ENCODE results near the gene MKRN2. TPM values are rescaled to one million over a fixed set of nuclear protein-coding genes. Genes with fewer than 3 reads are reported as not detected.

Gene MKRN2
- total and polyA plus RNA-seq, 2 of the 8 experiments (the other 6 are each of a cell fraction or from before 2014, with no cell fraction given), result 15.3 to 17.6 TPM

GRCh38 chr3:12591456-12591855, 34.6 kb downstream of the MKRN2 start:
- POLR2A ChIA-PET (ENCODE audit: partially characterized antibody), result no interaction called here
- H4K8ac ChIP-seq (ENCODE audit: extremely low read depth, insufficient read depth, low read length), result no peak overlapping the region
- no peak overlapping the region for H2BK5ac ChIP-seq (ENCODE audit: low read depth, low read length)
- H4K91ac ChIP-seq (replicated peaks; ENCODE audit: insufficient read length, low read length), result no peak overlapping the region
- H2BK120ac ChIP-seq (replicated peaks; ENCODE audit: low read depth, low read length), result no peak overlapping the region
- no peak overlapping the region for H3K23ac ChIP-seq (ENCODE audit: insufficient read length)
- H3K56ac ChIP-seq (replicated peaks; ENCODE audit: insufficient read length, low read depth, low read length), result no peak overlapping the region
- no peaks in the 10 kb centered on the region for H3K4me1 ChIP-seq (replicated peaks in 1 of 4; ENCODE audit: control insufficient read depth in 3 of 4, insufficient read depth in 4 of 4, low read length in 3 of 4)
- no peak overlapping the region for H2BK15ac ChIP-seq (ENCODE audit: low read length)
- H3K4me3 ChIP-seq (ENCODE audit: extremely low read depth in 1 of 4, insufficient read depth in 2 of 4, low read depth in 3 of 4, low read length in 4 of 4), result no peak overlapping the region
- no peak for FAIRE-seq
- 91% methylated on average over 6 of the region's 6 CpGs; no CpG with 5 or more reads in 1 of the 2 experiments for WGBS, 2 experiments (ENCODE audit: extremely low coverage in 1 of 2, insufficient coverage in 1 of 2, insufficient read length in 1 of 2, insufficient replicate concordance in 2 of 2, low coverage in 1 of 2, low lambda C conversion rate in 2 of 2, missing lambda C conversion rate in 1 of 2)
- H3K79me1 ChIP-seq (ENCODE audit: low read depth, low read length), result no peaks in the 10 kb centered on the region; the same call in 1 of the 2 replicates
- no peak overlapping the region for H3K4me2 ChIP-seq (ENCODE audit: insufficient read depth in 1 of 2, low read depth in 2 of 2, low read length in 2 of 2)
- no peaks in the 10 kb centered on the region for H3K79me2 ChIP-seq (ENCODE audit: control insufficient read depth in 1 of 2, insufficient read depth in 2 of 2, low read length in 2 of 2)
- DNase-seq (ENCODE audit: low read depth in 1 of 2, low spot score in 2 of 2), result no peak
- no peaks in the 10 kb centered on the region for H3K9me3 ChIP-seq (ENCODE audit: insufficient read depth in 2 of 2, low read depth in 1 of 2, low read length in 1 of 2)
- H2BK20ac ChIP-seq (ENCODE audit: low read length), result no peak overlapping the region
- H3K23me2 ChIP-seq (ENCODE audit: low read depth, low read length), result no peaks in the 10 kb centered on the region
- CTCF ChIA-PET (ENCODE audit: partially characterized antibody), result interaction anchor here (1.1 kb wide), 1 partner anchor 10 kb away, joined by 3 read pairs; no protein-coding TSS in a partner anchor
- no peak overlapping the region for H3K9ac ChIP-seq (replicated peaks in 1 of 4; ENCODE audit: extremely low read depth in 1 of 4, low read depth in 3 of 4, low read length in 3 of 4)
- H4K20me1 ChIP-seq (replicated peaks in 1 of 2; ENCODE audit: control insufficient read depth in 1 of 2, insufficient read depth in 2 of 2, low read length in 2 of 2), result peaks cover 0 to 5% of the 10 kb centered on the region in 2 experiments
- no peak overlapping the region for H4K5ac ChIP-seq (ENCODE audit: insufficient read length, low read depth, low read length)
- H3K27ac ChIP-seq (ENCODE audit: low read depth, low read length), result no peak overlapping the region
- no peak overlapping the region for H3K4ac ChIP-seq (replicated peaks; ENCODE audit: insufficient read length, low read depth, low read length)
- H3K18ac ChIP-seq (ENCODE audit: extremely low read depth, low read length), result no peak overlapping the region
- H2BK12ac ChIP-seq (ENCODE audit: low read depth, low read length), result no peak overlapping the region
- no peak overlapping the region for H3K14ac ChIP-seq (ENCODE audit: insufficient read length)
- H3K27me3 ChIP-seq (replicated peaks in 1 of 4; ENCODE audit: control insufficient read depth in 3 of 4, extremely low read depth in 1 of 4, insufficient read depth in 3 of 4, low read length in 3 of 4), result no peaks in the 10 kb centered on the region
- no peak overlapping the region for H2AK5ac ChIP-seq (ENCODE audit: low read depth, low read length)
- H3K36me3 ChIP-seq (ENCODE audit: control insufficient read depth in 2 of 4, insufficient read depth in 4 of 4, low read length in 3 of 4), result peaks cover 11 to 56% (median 45%) of the 10 kb centered on the region in 4 experiments; a peak in 7 of 8 replicates
- H2AFZ ChIP-seq (ENCODE audit: low read length), result no peak overlapping the region
- TF ChIP-seq KDM1A (IDR thresholded peaks at IDR 0.05; ENCODE audit: borderline replicate concordance, low read length) (no peak), GTF2F1 (IDR thresholded peaks at IDR 0.05; ENCODE audit: borderline replicate concordance, low read depth, low read length) (no peak), EZH2 (IDR thresholded peaks at IDR 0.05; ENCODE audit: low read depth, low read length, severe bottlenecking) (no peak), BCL11A (IDR thresholded peaks at IDR 0.05; ENCODE audit: low read depth in 2 of 2, low read length in 2 of 2) (no peak), E2F6 (IDR thresholded peaks at IDR 0.05) (no peak), TCF12 (IDR thresholded peaks at IDR 0.05; ENCODE audit: low read depth, low read length) (no peak), CHD1 (IDR thresholded peaks at IDR 0.05; ENCODE audit: low read depth, low read length) (no peak), ASH2L (IDR thresholded peaks at IDR 0.05; ENCODE audit: low read length) (no peak), FOSL1 (IDR thresholded peaks at IDR 0.05; ENCODE audit: insufficient read depth, low read depth, low read length) (no peak), BACH1 (IDR thresholded peaks at IDR 0.05; ENCODE audit: low read length) (no peak), USF2 (IDR thresholded peaks at IDR 0.05; ENCODE audit: low read length) (no peak), NANOG (IDR thresholded peaks at IDR 0.05; ENCODE audit: insufficient read depth, low read depth, low read length, poor library complexity, severe bottlenecking) (no peak), TAF1 (IDR thresholded peaks at IDR 0.05; ENCODE audit: low read depth, low read length) (no peak)
